GM12801 (cell line): ENCODE measurements around the gene MAP2K6.

ENCODE experiments used
- CTCF ChIP-seq: IDR thresholded peaks from one replicate; pipeline ENCODE4 v1.5.1; 2011; ENCODE audit warnings: control low read depth; ENCODE audit not compliant: insufficient read length; ENCODE audit errors: extremely low read depth

The MAP2K6 gene

DNA sequence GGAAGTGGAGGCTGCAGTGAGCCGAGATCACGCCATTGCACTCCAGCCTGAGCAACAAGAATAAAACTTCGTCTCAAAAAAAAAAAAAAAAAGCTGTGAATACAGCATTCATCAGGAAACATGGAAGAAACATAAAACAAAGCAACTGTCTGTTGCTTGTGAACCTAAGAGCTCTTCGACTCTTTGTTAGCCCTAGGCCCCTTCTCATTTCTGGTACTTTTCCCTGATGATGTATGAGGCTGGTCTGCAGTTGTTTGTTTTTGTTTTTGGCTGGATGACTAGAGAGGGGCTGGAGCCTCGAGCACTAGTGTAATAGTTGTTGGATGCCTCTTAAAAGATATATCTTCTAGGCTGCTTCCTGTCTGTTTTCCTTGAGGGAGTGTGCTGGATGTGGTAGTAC, 113.5 kb downstream of the MAP2K6 start:
- TF ChIP-seq CTCF: no peak

DNA sequence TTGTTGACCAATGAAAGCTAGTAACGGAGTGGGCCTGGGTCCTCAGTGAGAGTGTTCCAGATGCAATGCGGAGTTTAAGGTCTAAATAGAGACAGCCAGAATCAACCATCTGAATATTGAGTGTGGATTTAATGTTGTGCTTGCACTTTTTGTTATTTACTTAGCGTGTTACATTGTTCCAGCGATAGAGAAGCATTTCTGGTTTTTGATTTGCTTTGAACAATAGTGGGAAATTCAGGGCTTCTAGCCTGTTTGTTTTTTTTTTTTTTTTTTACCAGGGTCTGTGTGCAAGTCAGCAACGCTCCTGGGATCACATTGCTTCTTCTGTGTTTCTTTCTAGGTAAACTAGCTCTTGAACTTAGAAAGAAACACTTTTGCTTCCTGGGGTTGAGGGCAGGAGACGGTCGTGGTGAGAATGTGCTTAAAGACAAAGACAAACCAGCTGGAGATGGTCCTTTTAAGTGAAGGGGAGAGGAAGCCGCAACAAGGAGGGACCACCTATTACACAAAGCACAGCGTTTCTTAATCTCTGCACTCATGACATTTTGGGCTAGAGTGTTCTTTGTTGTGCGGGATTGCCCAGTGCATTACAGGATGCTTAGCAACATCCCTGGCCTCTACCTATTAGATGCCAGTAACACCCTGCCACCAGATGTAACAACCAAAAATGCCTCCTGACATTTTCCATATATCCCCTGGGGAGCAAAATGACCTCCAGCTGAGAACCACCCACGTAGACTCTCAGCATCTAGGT, 119.2 kb downstream of the MAP2K6 start:
- no peak for TF ChIP-seq CTCF

DNA sequence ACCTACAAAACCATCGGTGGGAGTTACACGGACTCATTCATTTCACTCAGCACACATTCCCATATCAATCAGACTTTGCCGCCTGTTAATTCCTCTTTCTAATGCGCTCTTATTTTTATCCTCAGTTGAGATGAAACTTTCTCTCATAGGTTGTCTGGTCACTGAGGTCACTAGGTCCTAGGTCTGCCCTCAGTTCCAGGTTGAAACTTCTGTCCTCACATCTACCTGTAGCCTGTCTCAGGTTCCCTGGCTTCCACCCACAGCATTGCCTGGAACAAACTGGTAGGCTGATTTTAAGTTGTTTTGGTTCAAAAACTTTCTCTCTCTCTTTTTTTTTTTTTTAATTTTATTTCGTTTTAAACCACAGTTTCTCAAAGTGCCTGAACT, 119.7 kb downstream of the MAP2K6 start:
- no peak for TF ChIP-seq CTCF

DNA sequence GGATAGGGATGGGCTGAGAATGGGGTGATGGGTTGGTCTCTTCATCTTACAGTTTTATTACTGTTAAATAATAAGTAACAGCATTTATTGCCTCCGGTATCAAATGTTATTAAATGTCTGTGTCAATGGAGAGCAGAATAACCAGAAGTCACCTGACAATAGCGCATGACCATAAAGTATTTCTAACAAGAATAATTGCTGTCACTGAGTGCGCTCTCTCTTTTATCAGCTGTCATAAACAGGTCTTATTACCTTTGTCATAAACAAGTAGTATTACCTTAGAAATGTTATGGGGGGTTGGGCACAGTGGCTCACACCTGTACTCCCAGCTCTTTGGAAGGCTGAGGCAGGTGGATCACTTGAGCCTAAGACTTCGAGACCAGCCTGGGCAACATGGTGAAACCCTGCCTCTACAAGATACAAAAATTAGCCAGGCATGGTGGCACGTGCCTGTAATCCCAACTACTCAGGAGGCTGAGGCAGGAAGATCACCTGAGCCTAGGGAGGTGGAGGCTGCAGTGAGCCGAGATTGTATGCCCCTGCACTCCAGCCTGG, 120.6 kb downstream of the MAP2K6 start:
- no peak for TF ChIP-seq CTCF

GRCh38 chr17:69538795-69539194, 124.3 kb downstream of the MAP2K6 start:
- no peak for TF ChIP-seq CTCF

GRCh38 chr17:69539274-69539673, 124.8 kb downstream of the MAP2K6 start:
- no peak for TF ChIP-seq CTCF

DNA sequence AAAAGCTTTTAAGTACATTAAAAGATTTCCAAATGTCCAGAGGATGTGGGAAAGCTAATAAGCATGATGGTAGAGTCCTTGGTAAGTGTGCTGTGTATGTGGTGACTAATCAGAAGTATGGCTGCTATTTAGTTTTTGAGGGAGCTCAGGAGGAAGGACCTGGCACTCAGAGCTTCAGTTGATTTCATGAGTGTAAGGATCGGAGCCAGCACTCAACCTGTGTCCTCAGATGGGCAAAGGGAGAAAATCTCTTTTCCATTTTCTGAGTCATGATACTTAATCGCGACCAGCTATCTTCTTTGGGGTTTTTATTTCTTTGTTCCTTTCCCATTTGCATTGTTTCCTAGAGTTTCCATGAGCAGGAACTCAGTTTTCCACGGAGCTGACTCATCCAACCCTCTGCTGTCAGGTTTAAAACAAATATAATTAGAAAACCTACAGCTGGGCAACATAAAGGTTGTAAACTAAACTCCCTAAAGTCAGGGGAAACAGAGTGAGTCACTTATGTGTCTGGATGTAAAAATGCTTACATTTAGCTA, 125.4 kb downstream of the MAP2K6 start:
- TF ChIP-seq CTCF: no peak
